ENCODE measurements around the gene SPOCK2.
"Not testable (repeated sequence)": the region's sequence is repeated elsewhere in the genome, so short reads cannot be mapped to it uniquely, and the experiment has no call there.

SPOCK2 gene, protein sequence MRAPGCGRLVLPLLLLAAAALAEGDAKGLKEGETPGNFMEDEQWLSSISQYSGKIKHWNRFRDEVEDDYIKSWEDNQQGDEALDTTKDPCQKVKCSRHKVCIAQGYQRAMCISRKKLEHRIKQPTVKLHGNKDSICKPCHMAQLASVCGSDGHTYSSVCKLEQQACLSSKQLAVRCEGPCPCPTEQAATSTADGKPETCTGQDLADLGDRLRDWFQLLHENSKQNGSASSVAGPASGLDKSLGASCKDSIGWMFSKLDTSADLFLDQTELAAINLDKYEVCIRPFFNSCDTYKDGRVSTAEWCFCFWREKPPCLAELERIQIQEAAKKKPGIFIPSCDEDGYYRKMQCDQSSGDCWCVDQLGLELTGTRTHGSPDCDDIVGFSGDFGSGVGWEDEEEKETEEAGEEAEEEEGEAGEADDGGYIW

DNA sequence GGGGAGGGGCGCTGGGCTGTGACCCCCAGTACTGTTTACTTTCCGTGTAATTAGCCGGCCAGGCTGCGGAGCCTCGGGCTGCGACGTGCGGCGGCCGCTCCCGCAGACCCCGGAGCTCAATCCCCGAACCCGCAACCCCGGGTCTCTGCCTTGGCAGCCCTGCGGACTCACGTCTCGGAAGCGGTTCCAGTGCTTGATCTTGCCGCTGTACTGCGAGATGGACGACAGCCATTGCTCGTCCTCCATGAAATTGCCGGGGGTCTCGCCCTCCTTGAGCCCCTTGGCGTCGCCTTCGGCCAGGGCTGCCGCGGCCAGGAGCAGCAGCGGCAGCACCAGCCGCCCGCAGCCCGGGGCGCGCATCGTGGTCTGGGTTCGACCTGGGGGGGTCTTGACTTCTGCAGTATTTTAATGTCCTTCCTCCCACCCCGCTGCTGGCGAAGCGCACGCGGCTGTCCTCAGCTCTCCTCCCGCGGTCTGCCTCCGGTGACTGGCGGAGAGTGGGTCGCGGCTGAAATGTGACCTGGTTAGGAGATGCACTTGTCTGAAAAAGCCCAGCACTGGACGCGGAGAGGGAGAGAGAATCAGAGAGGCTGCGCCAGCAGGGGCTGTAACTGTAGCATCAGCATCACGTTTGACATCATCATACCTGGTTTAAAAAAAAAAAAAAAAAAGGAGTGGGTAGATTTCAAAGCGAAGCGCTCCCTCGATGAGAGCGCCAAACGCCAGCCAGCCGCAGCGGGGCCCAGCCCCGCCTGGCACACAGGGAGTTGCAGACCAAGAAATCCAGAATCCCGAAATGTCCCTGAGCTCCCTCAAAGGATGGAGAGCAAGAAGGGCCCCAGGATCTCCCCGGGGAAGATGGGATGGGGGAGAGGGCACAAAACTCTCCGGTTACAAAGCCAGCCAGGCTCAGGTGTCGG is at the start of gene SPOCK2:
Gene SPOCK2, minus strand, starts transcription at position 583 of the 920 bp plus-strand sequence. Its CDS starts 223 bp downstream, at position 360.
- DNase-seq (ENCODE audit: low read depth) = no peak

DNA sequence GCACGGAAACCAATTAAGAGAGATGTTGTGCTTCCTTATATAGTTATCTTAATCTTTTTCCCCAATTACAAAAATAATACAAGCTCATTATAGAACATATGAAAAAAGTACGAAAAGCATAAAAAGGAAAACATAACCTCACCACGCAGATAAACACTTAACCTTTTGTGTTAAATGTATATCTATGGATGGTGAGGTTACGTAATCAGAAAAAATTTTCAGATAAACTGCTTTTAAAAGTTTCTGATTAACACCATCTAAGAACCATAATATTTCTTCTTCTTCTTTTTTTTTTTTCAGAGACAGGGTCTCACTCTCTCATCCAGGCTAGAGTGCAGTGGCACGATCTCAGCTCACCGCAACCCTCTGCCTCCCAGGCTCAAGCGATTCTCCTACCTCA is 49.2 kb upstream of the SPOCK2 start:
- DNase-seq (ENCODE audit: low read depth) = no peak

DNA sequence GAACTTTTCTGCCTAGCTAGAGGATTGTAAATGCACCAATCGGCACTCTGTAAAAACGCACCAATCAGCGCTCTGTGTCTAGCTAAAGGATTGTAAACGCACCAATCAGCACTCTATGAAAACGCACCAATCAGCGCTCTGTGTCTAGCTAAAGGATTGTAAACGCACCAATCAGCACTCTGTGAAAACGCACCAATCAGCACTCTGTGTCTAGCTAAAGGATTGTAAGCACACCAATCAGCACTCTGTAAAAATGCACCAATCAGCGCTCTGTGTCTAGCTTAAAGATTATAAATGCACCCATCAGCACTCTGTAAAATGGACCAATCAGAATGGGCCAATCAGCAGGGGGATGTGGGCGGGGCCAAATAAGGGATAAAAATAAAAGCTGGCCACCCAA is 47.9 kb upstream of the SPOCK2 start:
- not testable (repeated sequence) for DNase-seq (ENCODE audit: low read depth)

DNA sequence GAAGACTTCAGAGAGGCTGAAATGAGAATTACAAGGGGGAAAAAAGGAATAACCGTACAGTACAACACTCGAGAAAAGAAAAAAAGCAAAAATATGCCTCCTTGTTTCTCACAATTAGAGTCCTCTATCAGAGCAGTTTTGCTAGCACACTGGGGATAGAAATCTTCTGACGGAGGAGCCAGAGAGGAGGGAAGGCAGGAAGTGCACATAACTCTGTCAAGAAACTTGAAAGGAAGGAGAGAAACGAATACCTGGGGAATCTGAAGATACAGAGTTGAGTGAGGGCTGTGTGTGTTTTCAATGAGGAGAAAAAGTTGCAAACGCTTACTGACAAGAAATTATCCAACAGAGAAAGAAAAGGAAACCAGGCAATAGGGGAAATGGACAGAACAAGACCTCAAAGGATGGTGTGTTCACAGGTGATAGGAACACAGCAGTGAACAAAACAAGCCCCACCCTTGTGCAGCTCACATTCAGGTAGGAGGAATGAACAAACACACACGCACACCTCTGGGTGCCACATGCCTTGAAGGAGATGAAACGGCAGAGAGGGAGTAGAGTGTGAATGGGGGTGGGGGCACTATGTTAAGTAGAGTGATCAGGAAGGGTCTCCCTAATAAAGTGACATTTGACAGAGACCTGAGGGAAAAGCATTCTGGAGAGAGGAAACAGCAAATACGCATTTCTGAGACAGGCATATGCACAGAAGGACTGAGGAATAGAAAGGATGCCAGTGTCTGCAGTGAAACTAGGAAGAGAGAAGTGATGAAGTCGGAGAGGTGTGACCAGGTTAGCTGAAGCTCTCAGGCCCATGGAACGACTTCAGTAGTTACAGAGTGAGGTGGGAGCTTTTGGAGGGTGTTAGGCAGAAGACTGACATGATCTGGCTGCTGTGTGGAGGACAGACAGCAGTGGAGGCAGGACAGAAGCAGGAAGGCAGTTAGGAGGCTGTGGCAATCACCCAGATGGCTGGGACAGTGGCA is 46.7 kb upstream of the SPOCK2 start:
- DNase-seq (ENCODE audit: low read depth) = no peak

DNA sequence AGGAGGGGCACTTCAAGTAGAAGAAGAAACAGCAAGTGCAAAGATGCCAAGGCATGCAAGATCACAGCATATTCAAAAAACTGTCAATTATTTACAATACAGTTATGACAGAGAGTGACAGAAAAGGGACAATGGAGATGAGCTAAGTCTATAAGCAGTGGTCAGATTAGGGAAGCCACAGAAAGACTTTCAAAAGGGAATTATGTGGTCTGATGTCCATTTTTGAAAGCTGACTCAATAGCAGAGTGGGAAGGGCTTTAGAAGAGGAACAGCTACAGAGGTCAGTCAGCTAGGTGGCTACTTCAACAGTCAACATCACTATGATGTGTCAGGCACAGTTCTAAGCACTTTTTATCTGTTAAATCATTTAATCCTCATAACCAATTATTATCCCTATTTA is 45.2 kb upstream of the SPOCK2 start:
- DNase-seq (ENCODE audit: low read depth) = no peak

DNA sequence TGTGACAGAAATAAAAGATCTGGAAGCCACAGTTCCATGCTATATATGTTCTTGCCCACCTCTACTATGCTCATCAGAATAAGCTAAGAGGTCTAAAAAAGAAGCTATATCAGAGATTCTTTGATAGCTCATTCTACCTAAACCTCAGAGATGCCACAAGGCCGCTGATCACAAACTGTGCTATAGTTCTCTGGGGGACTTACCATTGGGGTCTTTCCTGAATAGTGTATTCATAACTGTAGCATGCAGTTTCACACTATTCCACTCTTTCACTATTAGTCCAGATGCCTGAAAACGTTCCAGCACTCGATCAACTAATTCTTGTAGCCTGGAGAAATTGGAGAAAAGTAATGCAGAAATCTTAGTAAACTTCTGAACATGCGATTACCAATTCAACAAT is 44.5 kb upstream of the SPOCK2 start:
- DNase-seq (ENCODE audit: low read depth) = no peak

DNA sequence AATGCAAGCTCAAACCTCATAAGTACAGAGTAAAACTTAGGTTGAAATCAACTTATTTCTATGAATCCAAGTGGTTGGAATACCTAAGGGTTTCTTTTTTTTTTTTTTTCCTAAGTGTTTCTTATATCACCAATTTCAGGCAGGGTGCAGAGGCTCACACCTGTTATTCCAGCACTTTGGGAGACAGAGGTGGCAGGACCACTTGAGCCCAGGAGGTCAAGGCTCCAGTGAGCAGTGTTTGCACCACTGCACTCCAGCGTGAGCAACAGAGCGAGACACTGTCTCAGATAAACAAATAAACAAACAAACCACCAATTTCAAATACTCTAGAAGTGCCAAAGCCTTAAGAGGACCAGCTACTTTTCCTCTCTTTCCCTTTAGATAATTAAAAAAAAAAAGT is 39.2 kb upstream of the SPOCK2 start:
- DNase-seq (ENCODE audit: low read depth) = no peak

DNA sequence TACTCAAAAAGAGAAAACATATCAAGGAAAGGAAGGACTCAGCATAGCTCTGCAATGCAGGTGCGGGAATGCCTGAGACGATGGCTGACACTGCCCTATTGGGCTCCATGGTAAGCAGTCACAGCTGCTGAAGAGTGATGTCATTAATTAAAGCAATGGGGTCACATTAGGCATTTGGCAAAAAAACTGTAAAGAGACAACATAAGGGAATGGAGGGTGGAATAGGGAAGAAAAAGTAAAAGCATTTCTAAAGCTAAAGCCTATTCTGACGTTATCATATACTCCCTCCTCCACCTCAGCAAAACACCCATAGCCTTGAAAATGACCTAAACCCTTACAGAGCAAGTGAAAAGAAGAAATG is 38.5 kb upstream of the SPOCK2 start:
- no peak for DNase-seq (ENCODE audit: low read depth)

DNA sequence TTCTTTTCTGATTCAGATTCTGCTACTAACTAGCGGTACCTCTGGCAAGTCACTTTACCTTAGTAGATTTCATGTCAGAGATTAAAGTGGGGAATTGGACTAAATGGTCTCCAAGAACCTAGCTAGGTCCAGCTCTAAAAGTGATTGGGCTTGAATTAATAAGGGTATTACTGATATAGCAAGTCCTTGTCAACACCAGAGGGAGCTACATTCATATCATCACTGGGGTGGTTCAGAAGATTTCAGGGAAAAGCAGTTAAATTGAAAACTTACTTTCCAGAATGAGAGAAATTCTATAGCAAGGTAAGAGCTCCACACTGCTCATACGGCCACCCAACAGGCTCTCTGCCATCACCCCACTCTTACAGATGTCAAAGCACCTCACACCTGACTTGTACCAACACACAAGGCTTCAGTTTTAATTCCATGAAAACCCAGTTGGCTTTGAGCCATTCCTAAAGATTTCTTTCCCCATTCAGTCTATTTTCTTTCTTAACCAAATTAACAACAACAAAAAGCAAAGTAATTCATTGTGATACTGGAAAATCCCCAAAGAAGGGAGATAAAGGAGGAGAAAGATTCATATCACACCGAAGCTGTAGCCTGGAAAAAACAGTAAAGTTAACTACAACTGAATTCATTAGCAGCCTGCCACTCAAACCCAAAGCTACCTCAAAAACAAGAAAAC is 38.0 kb upstream of the SPOCK2 start:
- DNase-seq (ENCODE audit: low read depth) = no peak

DNA sequence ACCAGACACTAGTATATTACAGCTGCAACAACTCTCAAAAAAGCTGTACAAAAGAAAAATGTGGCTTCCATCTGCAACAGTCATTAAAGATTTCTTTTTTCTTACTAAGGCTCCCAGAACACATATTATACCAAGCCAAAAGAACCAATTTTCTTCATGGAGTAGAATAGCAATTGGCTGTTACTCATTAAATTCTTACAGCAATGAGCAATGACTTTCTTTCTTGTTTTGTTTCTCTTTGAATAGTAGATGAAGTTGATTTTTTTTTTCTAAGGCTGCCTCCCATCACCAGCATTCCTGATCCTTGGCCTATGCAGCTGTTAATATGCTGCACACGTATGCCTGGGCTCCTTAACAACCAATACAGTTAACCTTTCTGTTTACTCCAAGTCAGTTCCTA is 36.6 kb upstream of the SPOCK2 start:
- DNase-seq (ENCODE audit: low read depth) = no peak

DNA sequence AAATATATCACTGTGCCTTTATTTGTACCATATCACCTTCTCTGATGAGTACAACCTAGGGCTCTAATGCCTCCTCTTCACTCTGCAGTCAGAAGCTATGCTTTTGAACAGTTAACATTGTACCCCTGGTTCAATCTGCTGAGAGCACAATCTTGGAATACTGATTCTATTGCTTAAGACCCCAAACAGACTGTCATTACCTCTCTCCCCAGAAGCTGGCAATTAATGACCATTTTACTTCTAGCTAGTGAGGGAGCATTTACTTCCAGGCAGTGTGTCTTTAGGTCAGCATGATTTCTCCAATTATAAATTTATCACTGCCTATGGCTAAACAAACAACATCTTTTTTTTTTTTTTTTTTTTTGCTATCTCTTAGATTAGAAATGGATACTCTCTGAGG is 36.0 kb upstream of the SPOCK2 start:
- no peak for DNase-seq (ENCODE audit: low read depth)

DNA sequence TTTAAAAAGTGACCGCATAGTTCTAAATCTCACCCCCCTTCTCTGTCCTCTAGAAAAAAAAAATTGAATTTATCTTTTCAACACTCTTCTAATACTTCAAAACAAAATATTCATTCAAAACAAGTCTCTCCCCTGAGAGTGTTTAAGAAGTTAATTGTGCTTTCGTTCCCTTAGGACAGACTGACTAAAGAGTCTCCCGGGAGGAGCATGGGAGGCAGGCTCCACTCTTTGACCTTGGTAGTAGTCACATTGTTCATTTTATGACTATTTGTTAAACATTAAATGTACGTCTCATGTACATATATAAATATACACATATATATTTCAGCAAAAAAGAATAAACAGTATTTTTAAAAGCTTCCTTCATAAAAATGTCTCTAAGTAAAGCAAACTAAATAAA is 35.3 kb upstream of the SPOCK2 start:
- DNase-seq (ENCODE audit: low read depth) = no peak

DNA sequence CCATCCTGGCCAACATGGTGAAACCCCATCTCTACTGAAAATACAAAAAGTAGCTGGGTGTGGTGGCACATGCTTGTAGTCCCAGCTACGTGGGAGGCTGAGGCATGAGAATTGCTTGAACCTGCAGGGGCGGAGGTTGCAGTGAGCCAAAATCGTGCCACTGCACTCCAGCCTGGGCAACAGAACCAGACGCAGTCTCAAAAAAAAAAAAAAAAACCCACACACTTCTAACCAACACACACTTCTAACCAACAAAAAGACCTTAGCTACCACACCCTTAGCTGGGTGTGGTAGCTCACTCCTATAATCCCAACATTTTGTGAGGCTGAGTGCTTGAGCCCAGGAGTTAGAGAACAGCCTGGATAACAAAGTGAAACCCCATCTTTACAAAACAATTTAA is 33.9 kb upstream of the SPOCK2 start:
- DNase-seq (ENCODE audit: low read depth) = no peak

DNA sequence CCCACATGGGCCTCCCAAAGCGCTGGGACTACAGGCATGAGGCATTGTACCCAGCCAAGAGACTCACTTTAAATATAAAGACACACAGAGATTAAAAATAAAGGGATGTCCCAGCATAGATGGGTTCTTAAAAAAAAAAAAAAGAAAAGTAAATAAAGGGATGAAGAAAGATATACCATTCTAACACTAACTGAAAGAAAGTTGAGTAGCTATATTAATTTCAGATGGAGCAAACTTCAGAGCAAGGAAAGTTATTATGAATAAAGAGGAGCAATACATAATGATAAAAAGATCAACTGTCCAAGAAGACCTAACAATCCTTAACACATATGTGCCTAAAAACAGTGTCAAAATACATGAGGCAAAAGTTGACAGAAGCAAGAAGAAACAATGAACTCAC is 33.0 kb upstream of the SPOCK2 start:
- no peak for DNase-seq (ENCODE audit: low read depth)

DNA sequence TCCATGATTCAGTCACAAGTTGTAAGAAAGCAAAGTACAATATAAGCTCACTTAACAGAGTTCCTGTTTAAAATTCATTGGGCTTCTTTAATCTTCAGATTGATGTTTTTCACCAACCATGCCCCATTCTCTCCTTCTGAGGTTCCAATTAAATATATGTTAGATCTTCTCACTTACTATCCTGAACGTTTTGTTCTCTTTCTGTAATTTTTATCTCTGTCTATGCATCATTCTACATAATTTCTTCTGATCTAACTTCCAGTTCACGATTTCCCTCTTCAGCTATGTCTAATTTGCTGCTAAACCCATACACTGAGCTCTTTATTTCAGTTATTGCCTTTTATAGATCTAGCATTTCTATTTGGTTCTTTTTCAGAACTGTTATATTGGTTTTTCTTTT is 28.0 kb upstream of the SPOCK2 start:
- DNase-seq (ENCODE audit: low read depth) = no peak

DNA sequence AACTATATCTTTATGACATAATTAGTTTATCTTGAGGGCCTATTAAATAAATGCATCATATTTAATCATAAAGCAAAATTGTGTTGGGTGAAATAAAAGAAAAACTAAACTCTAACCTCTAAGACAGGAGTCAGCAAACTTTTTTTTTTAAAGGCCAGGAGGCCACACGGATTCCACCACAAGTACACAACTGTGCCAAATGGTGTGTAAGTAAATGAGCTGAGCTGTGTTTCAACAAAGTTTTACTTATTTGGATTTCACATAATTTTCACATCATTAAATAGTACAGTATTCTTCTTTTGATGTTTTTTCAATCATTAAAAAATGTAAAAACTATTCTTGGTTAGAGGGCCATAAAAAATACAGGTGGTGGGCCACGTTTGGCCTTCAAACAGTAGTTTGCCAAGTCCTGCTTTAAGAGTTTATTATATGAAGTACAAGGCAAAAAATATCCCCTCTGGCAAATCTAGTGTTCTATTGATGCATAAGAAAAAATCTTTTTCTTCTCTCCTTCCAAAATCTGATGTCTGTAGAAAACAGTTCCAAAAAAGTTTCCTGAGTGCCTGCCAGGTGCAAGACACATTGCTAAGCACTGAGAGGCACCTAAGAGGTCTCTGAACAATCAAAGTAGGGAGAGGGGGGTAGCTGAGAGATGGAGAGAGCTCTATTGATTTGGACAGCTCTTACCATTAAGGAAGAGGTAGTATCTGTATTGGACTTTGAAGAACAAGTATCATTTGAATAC is 26.5 kb upstream of the SPOCK2 start:
- no peak for DNase-seq (ENCODE audit: low read depth)

DNA sequence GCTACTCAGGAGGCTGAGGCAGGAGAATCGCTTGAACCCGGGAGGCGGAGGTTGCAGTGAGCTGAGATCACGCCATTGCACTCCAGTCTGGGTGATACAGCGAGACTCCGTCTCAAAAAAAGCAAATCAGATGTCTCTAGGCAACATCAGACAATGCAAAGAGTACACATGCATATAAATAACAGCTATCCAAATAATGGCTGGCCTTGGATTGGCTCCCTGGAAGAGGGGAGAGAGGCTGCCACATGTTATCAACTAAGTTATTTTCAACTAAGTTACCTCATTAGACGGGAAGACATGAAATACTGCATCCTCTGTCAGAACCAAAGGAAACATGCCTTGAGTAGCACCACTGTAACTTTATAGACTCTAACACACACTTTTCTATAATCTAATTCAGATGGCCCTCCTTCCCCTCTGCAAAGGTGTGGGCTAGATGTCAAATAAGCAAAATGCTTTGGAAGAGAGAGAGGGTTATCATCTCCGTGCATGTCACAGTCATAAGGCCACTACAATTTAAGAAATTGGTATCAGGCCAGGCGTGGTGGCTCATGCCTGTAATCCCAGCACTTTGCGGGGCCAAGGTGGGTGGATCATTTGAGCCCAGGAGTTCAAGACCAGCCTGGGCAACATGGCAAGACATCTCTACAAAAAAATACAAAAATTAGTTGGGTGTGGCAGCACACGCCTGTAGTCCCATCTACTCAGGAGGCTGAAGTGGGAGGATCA is 22.5 kb upstream of the SPOCK2 start:
- DNase-seq (ENCODE audit: low read depth) = no peak

DNA sequence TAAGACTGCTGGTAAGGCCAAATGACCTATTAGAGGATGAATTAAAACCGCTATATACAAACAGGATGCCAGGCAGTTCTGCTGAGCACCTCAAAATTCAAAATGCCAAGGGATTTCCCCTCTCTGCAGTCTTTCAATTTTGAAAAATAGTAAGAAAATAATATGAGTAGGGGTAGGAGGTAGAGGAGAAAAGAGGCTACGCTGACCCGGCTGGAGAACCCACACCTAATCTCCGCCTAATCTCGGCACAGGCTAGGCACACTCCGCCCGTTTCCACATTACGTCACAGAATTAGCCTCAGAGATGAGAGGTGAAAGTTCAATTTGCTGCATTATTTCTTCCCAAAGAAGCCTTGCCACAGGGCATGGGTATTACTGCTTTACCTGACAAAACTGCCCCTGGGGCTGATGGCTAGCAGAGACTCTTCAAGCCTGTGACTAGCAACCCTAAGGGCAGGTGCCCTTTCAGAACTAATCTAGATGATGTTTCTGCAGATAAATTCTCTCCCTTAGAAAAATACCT is 21.3 kb upstream of the SPOCK2 start:
- no peak for DNase-seq (ENCODE audit: low read depth)

DNA sequence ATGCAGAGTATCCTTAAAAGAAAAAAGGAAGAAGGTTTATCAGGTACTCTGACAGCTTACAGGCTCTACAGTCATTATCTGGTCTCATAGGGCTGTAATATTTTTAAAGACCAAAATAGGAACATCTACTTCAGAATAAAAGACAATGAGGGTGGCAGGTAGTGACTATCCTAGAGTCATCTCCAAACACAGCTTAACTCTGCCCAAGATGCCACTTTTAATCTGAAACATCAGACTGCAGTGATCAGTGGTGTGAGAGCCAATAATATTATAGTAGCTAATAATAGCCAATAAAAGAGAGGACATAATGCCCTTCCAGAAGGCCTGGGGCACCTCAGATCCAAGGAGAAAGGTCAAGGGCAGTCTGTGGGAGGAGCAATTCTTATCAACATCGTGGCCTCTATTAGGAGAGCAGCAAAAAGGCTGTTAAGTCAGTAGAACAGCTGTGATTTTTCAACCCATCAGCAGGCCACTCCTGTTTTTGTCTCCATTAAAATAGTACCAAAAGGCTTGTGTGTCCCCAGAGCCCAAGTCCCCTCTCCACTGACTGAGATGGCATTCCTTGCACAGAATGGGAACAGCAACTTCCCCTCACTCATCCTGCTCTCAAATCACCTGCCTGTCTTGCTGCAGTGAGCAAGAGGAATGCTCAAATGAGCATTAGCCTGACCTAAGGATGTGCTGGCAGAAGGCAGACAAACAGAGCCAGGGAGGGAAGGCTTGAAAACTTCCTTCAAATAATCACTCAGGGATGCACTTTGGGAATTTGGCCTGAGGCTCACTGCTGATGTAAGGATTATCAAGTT is 20.7 kb upstream of the SPOCK2 start:
- no peak for DNase-seq (ENCODE audit: low read depth)
